Activated CD4-positive, alpha-beta T cell treated with anti-CD3 and anti-CD28 coated beads, Interleukin-2, amount 50 U/mL, for 48 hours (primary cell): Measurements from ENCODE around the gene PLCL2.
"Not testable (repeated sequence)": the region's sequence is repeated elsewhere in the genome, so short reads cannot be mapped to it uniquely, and the experiment has no call there.

ENCODE experiments used
- DNase-seq, 2 experiments: peaks; one replicate each; pipeline ENCODE4 v3.0.0-alpha.2; 2020

Gene PLCL2

GRCh38 chr3:17088017-17088416, 203.3 kb downstream of the PLCL2 start:
- no peak for DNase-seq

DNA sequence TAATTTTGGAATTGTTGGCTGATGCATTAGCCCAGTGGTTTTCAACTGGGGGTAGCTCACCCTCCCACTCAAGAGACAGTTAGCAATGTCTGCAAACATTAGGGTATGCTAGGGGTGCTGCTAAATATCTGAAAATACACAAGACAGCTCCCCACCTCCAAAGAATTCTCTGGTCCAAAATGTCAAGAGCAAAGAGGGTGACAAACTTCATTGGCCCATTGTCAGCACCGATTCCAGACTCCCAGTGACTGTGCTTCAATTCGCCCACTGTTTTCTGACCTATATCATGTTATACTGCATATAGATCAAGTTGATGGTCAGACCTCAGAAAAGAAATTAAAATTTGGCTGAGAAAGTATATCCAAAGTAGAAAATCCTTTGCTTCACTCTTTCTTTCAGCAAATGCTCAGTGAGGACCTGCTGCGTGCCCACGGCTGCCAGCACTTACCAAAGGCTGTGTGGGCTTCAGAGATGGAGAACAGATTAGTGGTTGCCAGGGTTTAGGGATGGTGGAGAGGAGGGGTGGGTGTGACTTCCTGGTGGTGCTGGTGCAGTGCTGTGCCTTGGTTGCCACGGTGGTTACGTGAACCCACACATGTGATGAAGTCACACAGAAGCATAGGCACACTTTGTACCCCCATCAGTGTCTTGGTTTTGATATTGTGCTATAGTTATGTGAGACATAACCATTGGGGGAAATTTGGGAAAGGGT, 204.0 kb downstream of the PLCL2 start:
- peak; percentile 12 to 21 for DNase-seq

DNA sequence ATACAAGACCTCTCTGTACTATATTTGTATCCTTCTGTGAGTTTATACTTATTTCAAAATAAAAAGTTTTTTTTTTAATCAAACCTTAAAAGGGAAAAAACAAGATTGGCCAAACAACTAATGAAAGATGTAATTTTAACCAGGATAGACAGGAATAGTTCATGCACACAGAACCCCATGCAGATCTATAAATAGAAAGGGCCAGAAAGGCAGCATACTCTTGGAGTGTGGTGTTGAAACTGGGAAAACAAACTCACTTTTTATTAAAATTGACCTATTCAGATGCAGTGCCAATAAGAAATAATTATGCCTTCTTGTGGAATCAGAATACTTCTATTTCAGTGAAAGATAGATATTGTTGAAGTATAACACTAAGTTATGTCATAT, 204.6 kb downstream of the PLCL2 start:
- DNase-seq = no peak

DNA sequence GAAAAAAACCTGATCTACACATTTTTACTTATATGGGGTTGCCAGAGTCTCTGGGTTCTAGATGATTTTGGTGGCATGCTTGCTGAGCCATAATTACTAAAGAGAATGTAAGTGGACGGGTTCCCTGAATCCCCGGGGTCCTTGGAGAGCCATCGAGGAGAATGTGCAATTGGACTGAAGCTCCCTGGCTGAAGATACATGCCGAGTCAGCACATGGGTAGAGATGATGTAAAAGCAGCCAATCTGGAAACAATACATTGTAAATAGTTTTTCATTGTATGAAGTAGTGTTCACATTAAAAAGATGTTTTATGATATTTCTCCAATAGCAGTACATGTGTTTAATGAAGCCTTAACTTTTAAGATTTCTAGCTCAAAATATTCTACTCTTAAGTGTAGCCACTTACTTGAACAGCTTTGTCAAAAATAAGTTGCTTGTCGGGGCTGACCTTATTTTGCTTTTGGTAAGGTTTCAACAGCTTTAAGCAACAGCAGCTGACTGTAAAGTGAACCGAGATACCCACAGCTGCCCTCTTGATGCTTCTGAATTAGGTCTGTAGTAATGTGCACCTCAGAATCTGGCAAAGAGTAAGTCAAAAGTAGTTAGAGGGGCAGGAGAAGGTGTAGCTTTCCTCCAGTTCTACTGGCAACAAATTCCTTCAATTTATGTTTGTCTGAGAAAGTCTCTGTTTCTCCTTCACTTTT, 205.7 kb downstream of the PLCL2 start:
- no peak for DNase-seq

DNA sequence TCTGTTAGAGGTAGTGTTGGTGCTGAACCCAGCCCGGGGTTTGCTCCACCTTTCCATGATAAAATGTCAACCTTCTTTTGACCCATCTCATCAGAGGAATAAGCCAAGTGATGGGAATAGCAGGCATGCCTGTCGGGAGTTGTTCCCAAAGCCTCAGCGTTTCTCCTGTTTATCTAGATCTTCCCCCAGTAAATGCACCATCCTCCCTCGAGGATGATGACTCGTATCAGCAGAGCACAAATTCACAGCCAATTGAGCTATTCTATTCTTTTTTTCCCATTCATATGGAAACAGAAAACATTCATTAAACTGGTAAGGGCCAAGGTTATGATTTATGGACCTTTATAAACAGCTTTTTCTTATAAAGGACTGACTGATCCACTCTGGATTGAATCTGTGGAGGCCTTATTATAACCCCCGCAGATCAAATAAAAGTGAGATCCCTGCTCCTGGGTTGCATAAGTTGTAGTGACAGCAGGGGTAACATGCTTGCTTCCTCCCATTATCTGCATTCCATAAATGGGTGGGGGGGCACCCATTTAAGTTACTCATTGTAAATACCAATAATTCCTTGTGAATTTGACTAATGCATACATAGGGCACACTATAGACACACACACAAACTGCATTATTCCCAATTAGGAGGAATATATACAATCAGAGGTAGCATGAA, 207.3 kb downstream of the PLCL2 start:
- DNase-seq = no peak

DNA sequence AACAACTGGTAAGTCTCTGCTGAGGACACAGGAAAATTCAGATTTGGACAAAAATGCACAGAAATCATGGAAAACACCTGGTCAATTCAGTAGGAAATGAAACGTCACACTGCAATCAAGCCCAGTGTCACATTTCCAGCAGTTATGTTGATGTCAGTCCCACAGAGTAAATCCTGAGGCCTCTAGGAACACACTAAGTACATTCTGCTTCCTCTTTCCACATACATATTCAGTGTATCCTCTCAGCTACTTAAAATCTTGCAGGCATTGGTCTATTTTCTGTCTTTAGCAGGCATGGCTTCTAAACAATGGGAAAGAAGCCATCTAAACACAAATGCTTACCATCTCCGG, 207.8 kb downstream of the PLCL2 start:
- DNase-seq = no peak

- no peak for DNase-seq
Observed at GRCh38 chr3:17094551-17094950, 209.8 kb downstream of the PLCL2 start.

DNA sequence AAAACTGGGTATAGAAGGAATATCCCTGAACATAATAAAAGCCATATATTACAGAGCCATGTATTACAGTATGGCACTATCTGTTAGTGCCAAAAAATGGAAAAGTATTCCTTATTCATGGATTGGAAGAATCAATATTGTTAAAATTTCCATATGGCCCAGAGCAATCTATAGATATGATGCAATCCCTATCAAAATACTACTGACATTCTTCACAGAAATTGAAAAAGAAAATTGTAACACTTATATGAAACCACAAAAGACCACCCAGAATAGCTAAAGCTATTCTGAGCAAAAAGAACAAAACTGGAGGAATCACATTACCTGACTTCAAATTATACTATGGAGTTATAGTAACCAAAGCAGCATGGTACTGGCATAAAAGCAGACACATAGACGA, 218.8 kb downstream of the PLCL2 start:
- no peak for DNase-seq

- DNase-seq = not testable (repeated sequence)
Observed at GRCh38 chr3:17106801-17107200, 222.0 kb downstream of the PLCL2 start.

DNA sequence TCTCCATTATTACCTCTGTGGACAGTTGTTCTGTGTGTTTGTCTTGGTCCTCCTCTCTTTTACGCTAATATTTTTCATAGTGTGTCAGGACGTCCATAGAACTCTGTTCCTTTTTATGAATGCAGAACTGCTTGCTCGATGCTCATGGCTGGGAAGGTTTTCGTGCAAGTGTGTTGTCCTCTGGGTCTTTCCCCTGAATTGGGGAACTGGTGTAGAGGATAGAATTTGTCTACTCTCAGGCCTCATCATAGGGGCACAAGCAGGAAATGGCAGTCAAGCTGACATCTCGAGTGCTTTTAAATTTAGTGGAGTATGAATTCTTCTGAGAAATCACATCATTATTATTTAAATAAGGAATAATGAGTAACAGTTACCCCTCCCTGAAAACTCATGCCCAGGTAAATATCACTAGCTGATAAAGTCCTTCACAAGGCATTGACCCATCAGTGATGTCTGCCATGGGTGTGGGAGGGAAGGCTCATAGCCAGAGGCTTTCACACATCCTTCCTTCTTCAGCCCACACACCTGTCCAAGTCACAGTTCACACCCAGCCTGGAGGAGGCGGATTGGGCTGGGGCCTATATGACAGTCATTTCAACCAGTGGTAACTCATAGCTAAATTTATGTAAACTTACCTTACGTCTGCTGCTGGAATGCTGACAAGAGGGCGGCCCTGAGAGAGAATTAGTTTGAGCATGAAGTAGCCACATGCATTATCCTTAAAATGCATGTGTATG, 226.1 kb downstream of the PLCL2 start:
- DNase-seq = no peak

- no peak for DNase-seq
Observed at GRCh38 chr3:17111586-17111985, 226.8 kb downstream of the PLCL2 start.

GRCh38 chr3:17115186-17115585, 230.4 kb downstream of the PLCL2 start:
- DNase-seq = no peak

- no peak for DNase-seq
Observed at GRCh38 chr3:17116007-17116600, 231.3 kb downstream of the PLCL2 start.

DNA sequence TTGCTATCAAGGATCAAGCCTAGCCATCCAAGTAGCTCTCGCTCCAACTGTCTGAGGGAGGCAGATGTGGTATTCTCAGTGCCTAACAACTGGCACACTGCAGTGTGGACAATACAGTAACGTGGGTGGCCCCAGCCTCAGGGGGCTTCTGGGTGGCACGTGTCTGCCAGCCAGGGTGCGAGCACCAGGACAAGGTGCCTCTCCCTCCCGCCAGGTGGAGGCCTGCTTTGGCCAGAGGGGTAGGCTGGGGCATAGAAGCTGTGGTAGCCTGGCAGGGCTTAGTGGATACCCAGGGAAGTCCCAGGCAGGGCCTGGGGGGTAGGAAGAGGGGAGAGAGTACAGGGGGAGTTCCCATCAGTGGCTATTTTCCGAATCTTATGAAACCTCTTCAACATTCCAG, 234.0 kb downstream of the PLCL2 start:
- DNase-seq = no peak

DNA sequence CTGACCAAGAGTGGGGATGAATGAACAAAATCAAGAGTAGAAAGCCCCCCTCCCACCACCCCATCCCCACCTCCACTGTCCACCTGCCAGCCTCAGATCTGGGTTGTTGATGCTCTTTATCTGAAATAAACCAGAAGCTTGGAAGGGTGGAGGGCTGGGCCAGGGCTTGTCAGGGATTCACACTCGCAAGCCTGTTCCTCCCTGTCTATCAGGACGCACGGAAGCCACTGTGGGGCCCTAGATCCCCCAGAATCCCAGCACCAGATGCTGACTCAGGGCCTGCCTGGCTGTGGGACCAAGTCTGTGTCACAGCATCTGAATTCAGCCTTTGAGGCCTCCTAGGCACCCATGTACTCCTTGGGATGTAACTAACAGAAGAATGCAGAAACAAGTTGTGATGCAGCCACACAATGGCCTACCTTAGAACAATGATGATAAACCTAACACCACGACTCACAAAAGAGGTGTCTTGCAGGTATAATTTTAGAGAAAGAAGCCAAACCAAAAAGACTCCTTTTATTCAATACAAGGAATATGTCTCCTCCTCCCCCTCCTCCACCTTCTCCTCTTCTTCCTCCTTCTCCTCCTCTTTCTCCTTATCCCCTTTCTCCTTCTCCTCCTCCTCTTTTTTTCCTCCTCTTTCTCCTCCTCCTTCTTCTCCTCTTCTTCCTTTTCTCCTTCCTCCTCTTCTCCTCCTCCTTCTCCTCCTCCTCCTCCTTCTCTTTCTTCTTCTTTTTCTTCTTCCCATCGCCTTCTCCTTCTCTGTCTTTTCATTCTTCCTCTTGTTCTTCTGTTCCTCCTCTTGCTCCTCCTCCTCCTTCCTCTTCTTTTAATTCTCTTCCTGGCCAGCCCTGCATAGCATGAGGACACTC, 234.7 kb downstream of the PLCL2 start:
- no peak for DNase-seq

DNA sequence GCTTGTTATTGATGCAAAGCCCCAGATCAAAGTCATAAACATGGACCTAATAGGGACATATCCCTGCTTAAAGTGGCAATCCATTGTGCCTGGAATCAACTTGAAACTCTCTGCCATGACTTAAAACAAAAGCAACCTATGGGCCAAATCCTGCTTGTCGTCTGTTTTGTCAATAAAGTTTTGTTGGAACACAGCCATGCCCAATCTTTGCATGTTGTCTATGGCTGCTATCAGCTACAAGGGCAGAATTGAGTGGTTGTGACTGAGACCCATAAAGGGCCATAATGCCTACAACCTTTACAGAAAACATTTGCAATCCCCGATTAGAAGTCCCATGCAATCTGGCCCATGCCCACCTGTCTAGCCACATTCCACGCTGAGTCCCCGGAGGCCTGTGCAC, 235.4 kb downstream of the PLCL2 start:
- DNase-seq = no peak

DNA sequence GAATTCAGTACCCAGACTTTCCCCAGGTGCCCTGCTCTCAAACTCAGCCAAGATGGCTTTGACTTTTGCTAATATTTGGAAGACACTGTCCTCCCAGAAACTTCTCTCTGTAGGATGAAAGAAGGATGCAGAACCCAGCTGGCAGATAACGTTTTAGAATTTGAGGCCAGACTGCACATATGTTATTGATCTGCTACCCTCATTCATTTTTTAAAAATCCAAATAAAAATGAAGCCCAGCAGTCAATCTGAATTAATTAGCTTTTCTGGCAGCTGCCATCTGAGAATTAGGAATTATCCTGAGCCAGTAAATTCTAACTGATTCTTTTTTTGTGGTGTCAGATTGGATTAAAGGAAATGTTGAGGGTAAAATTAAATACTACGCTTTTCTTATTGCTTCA, 236.6 kb downstream of the PLCL2 start:
- DNase-seq = no peak

DNA sequence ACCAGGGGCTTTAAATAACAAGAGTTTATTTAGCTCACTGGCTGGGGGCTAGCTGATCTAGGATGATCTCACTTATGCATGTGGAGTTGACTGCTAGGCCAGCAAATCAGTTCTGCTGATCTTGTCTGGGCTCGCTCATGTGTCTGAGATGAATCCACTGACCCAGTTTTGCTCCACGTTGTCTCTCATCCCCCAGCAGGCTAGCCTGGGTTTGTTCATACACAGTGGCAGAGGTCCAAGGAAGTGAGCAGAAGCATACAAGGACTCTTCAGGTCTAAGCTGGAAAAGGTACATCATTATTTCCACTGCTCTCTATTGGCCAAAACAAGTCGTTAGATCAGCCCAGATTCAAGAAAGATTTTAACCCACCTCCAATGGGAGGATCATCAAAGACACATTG, 238.0 kb downstream of the PLCL2 start:
- no peak for DNase-seq

- DNase-seq = no peak
Observed at GRCh38 chr3:17125738-17126442, 241.1 kb downstream of the PLCL2 start.

DNA sequence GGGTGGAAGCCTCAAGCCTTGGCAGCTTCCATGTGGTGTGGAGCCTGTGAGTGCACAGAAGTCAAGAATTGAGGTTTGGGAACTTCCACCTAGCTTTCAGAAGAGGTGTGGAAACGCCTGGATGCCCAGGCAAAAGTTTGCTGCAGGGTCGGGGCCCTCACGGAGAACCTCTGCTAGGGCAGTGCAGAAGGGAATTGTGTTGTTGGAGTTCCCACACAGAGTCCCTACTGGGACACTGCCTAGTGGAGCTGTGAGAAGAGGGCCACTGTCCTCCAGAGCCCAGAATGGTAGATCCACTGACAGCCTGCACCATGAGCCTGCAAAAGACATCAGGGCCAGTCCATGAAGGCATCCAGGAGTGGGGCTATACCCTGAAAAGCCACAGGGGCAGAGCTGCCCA, 243.9 kb downstream of the PLCL2 start:
- DNase-seq = not testable (repeated sequence)

DNA sequence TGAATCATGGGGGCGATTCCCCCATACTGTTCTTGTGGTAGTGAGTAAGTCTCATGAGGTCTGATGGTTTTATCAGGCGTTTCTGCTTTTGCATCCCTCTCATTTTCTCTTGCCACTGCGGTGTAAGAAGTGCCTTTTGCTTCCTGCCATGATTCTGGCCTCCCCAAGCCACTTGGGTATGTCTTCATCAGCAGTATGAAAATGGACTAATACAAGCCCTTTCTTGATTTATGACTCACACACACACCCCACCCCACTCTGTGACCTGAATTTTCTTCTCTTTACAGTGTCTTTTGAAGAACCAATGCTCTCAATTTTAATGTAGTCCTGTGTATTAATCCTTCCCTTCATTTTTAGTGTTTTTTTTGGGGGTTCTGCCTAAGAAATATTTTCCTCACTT, 244.8 kb downstream of the PLCL2 start:
- no peak for DNase-seq

- DNase-seq = no peak
Observed at GRCh38 chr3:17130956-17131355, 246.2 kb downstream of the PLCL2 start.
